H9 (cell line): ENCODE data around the gene FCER1G. TPM values are rescaled to one million over a fixed set of nuclear protein-coding genes. Genes with fewer than 3 reads are reported as not detected.

Experiments used
- DNase-seq: peaks from one replicate; pipeline ENCODE4 v3.0.0-alpha.2; 2017
- H2AFZ ChIP-seq: one replicate; pipeline ENCODE4 v1.6.1; 2013; ENCODE audit warnings: mild to moderate bottlenecking, low read length, control low read depth, moderate library complexity
- H2AK5ac ChIP-seq: 2 replicates; pipeline ENCODE4 v1.6.1; 2013; ENCODE audit warnings: low read length, control low read depth, mixed read lengths; ENCODE audit not compliant: insufficient read length
- H2BK120ac ChIP-seq: one replicate; pipeline ENCODE4 v1.6.1; 2013; ENCODE audit warnings: low read depth, mild to moderate bottlenecking, low read length, control low read depth, inconsistent platforms; ENCODE audit not compliant: poor library complexity, severe bottlenecking
- H2BK12ac ChIP-seq: 2 replicates; pipeline ENCODE4 v1.6.1; 2013; ENCODE audit warnings: low read length, control low read depth, mixed read lengths, low read depth; ENCODE audit not compliant: insufficient read length
- H2BK15ac ChIP-seq: 2 replicates; pipeline ENCODE4 v1.6.1; 2013; ENCODE audit warnings: low read depth, low read length, control low read depth
- H2BK20ac ChIP-seq: one replicate; pipeline ENCODE4 v1.6.1; 2013; ENCODE audit warnings: low read depth, mild to moderate bottlenecking, low read length, control low read depth, inconsistent platforms; ENCODE audit not compliant: poor library complexity, severe bottlenecking
- H2BK5ac ChIP-seq: 2 replicates; pipeline ENCODE4 v1.6.1; 2013; ENCODE audit warnings: low read length, control low read depth, mixed read lengths; ENCODE audit not compliant: insufficient read length
- H3K14ac ChIP-seq: 2 replicates; pipeline ENCODE4 v1.6.1; 2013; ENCODE audit warnings: low read length, control low read depth; ENCODE audit not compliant: insufficient read depth
- H3K18ac ChIP-seq: 2 replicates; pipeline ENCODE4 v1.6.1; 2013; ENCODE audit warnings: low read depth, mild to moderate bottlenecking, mixed read lengths, low read length, control low read depth; ENCODE audit not compliant: insufficient read length
- H3K23ac ChIP-seq: 2 replicates; pipeline ENCODE4 v1.6.1; 2013; ENCODE audit warnings: low read length, control low read depth, mixed read lengths, low read depth; ENCODE audit not compliant: insufficient read length
- H3K23me2 ChIP-seq: 2 replicates; pipeline ENCODE4 v1.6.1; 2013; ENCODE audit warnings: low read depth, mild to moderate bottlenecking, mixed read lengths, low read length, control low read depth; ENCODE audit not compliant: insufficient read length, poor library complexity, severe bottlenecking
- H3K27ac ChIP-seq: 2 replicates; pipeline ENCODE4 v1.5.1; 2013; ENCODE audit warnings: low read length, control low read depth, mixed read lengths, low read depth; ENCODE audit not compliant: insufficient read length
- H3K27me3 ChIP-seq: 2 replicates; pipeline ENCODE4 v1.6.1; 2013; ENCODE audit warnings: low read length, control low read depth, inconsistent platforms; ENCODE audit not compliant: insufficient read depth
- H3K4ac ChIP-seq: 2 replicates; pipeline ENCODE4 v1.6.1; 2013; ENCODE audit warnings: low read depth, mild to moderate bottlenecking, control low read depth, inconsistent platforms, low read length, moderate library complexity
- H3K4me1 ChIP-seq: 2 replicates; pipeline ENCODE4 v1.6.1; 2013; ENCODE audit warnings: low read length, control low read depth, inconsistent platforms; ENCODE audit not compliant: insufficient read depth
- H3K4me2 ChIP-seq: 2 replicates; pipeline ENCODE4 v1.6.1; 2013; ENCODE audit warnings: low read length, control low read depth, mixed read lengths; ENCODE audit not compliant: insufficient read length, insufficient read depth
- H3K56ac ChIP-seq: 2 replicates; pipeline ENCODE4 v1.6.1; 2013; ENCODE audit warnings: low read depth, mild to moderate bottlenecking, mixed read lengths, low read length, control low read depth; ENCODE audit not compliant: insufficient read length
- H3K79me1 ChIP-seq: 2 replicates; pipeline ENCODE4 v1.6.1; 2013; ENCODE audit warnings: low read depth, mild to moderate bottlenecking, moderate library complexity, low read length, control low read depth, inconsistent platforms; ENCODE audit not compliant: insufficient read depth, poor library complexity, severe bottlenecking
- H3K79me2 ChIP-seq: 2 replicates; pipeline ENCODE4 v1.6.1; 2013; ENCODE audit warnings: low read length, control low read depth, inconsistent platforms; ENCODE audit not compliant: insufficient read depth
- H3K9ac ChIP-seq: 2 replicates; pipeline ENCODE4 v1.6.1; 2013; ENCODE audit warnings: low read length, control low read depth, mixed read lengths; ENCODE audit not compliant: insufficient read length; ENCODE audit errors: extremely low read depth
- H3K9me3 ChIP-seq: one replicate; pipeline ENCODE4 v1.6.1; 2013; ENCODE audit warnings: low read depth, low read length, inconsistent platforms; ENCODE audit not compliant: control insufficient read depth
- H3T11ph ChIP-seq: one replicate; pipeline ENCODE4 v1.6.1; 2013; ENCODE audit warnings: mild to moderate bottlenecking, low read length, control low read depth, inconsistent platforms
- H4K20me1 ChIP-seq: one replicate; pipeline ENCODE4 v1.6.1; 2013; ENCODE audit not compliant: control insufficient read depth, insufficient read length, insufficient read depth
- H4K5ac ChIP-seq: 2 replicates; pipeline ENCODE4 v1.6.1; 2013; ENCODE audit warnings: low read depth, mild to moderate bottlenecking, mixed read lengths, low read length, control low read depth; ENCODE audit not compliant: insufficient read length
- H4K8ac ChIP-seq: replicated peaks from 2 replicates; pipeline ENCODE4 v1.6.1; 2013; ENCODE audit warnings: low read length, control low read depth, mixed read lengths, low read depth; ENCODE audit not compliant: insufficient read length
- H4K91ac ChIP-seq: 2 replicates; pipeline ENCODE4 v1.6.1; 2013; ENCODE audit warnings: low read depth, mild to moderate bottlenecking, moderate library complexity, mixed read lengths, low read length, control low read depth; ENCODE audit not compliant: insufficient read length
- H3K27ac Mint-ChIP-seq, 3 experiments: 2 replicates in 2 of 3; 3 replicates in 1 of 3; pipeline ENCODE4 v1.8.0; 2020 to 2021; ENCODE audit warnings: mixed read lengths in 3 of 3, mild to moderate bottlenecking in 1 of 3, moderate library complexity in 1 of 3
- H3K27me3 Mint-ChIP-seq: 2 replicates; pipeline ENCODE4 v1.8.0; 2021; ENCODE audit warnings: low read depth, mild to moderate bottlenecking, moderate library complexity, mixed read lengths
- H3K36me3 Mint-ChIP-seq, 3 experiments: 2 replicates in 2 of 3; 3 replicates in 1 of 3; pipeline ENCODE4 v1.8.0; 2020 to 2021; ENCODE audit warnings: low read depth in 3 of 3, mixed read lengths in 3 of 3; ENCODE audit not compliant: insufficient read depth in 1 of 3
- H3K4me1 Mint-ChIP-seq, 2 experiments: 2 replicates each; pipeline ENCODE4 v1.8.0; 2020; ENCODE audit warnings: mixed read lengths in 2 of 2
- H3K4me3 Mint-ChIP-seq, 2 experiments: 2 replicates in 1 of 2; 3 replicates in 1 of 2; pipeline ENCODE4 v1.8.0; 2020 to 2021; ENCODE audit warnings: mild to moderate bottlenecking in 2 of 2, mixed read lengths in 2 of 2, moderate library complexity in 1 of 2
- H3K9me3 Mint-ChIP-seq, 2 experiments: 2 replicates in 1 of 2; 3 replicates in 1 of 2; pipeline ENCODE4 v1.8.0; 2020; ENCODE audit warnings: mild to moderate bottlenecking in 2 of 2, mixed read lengths in 2 of 2, moderate library complexity in 1 of 2
- WGBS: extraction: QIAGEN DNeasy Blood & Tissue Kit; methylation state at CpG from one replicate; pipeline ENCODE4 v1.1.7; 2013; ENCODE audit warnings: missing lambda C conversion rate, low lambda C conversion rate, mixed read lengths; ENCODE audit not compliant: insufficient read length; ENCODE audit errors: extremely low coverage; 5-methylcytosine and 5-hydroxymethylcytosine counted together
- total RNA-seq: library from RNA; stranded (reverse); gene quantifications from 2 replicates; pipeline ENCODE4 v1.2.1, GENCODE V29; 2021
- TF ChIP-seq, protein P1 (sequence below): fragments of 200-600 bp; sonication (generic); conservative IDR thresholded peaks from 3 replicates; pipeline ENCODE4 v1.8.0; 2021; ENCODE audit warnings: antibody characterized with exemption, mild to moderate bottlenecking

The FCER1G gene
- total RNA-seq, 1 experiment from 2014 or later, result 0.90 TPM

DNA sequence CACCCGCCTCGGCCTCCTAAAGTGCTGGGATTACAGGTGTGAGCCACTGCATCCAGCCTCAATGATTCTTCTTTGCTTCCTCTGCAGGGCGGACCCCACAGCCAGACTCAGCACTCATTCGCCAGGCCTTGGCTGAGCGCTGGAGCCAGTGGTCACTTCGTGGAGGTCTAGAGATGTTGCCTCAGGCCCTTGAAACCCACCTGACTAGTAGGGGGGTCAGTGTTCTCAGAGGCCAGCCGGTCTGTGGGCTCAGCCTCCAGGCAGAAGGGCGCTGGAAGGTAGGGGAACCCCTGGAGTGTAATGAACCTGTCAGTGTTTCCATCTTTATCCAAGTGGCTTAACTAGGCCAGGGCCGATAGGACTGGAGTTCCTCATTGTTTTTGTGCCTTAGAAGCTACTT is 46.2 kb upstream of the FCER1G start:
- Histone ChIP-seq H2BK120ac (no peak overlapping the region), H4K91ac (no peak overlapping the region), H4K8ac (no peak overlapping the region), H3K79me1 (no peaks in the 10 kb centered on the region), H3K4ac (no peak overlapping the region), H3K27me3 (no peaks in the 10 kb centered on the region), H3K23ac (no peak overlapping the region), H2BK20ac (no peak overlapping the region), H3K23me2 (peaks cover 11% of the 10 kb centered on the region), H3T11ph (no peak overlapping the region), H3K9ac (no peak overlapping the region), H4K5ac (no peak overlapping the region), H3K79me2 (no peaks in the 10 kb centered on the region), H3K4me2 (no peak overlapping the region), H3K27ac (no peak overlapping the region), H4K20me1 (no peaks in the 10 kb centered on the region), H3K14ac (no peak overlapping the region), H2AFZ (no peak overlapping the region), H3K18ac (no peak overlapping the region), H2BK15ac (no peak overlapping the region), H2AK5ac (no peak overlapping the region), H3K9me3 (no peaks in the 10 kb centered on the region), H3K56ac (no peak overlapping the region), H3K4me1 (no peaks in the 10 kb centered on the region), H2BK12ac (no peak overlapping the region), H2BK5ac (no peak overlapping the region)
- peak overlapping the region in 1 of 2 experiments; percentile 90; a peak in 2 of 5 replicates for H3K4me3 Mint-ChIP-seq
- no peak for DNase-seq
- no peaks in the 10 kb centered on the region for H3K9me3 Mint-ChIP-seq
- peaks cover 14 to 22% of the 10 kb centered on the region in 2 experiments for H3K4me1 Mint-ChIP-seq
- no CpG with 5 or more reads among the region's 9 CpGs for WGBS
- TF ChIP-seq, protein P1, sequence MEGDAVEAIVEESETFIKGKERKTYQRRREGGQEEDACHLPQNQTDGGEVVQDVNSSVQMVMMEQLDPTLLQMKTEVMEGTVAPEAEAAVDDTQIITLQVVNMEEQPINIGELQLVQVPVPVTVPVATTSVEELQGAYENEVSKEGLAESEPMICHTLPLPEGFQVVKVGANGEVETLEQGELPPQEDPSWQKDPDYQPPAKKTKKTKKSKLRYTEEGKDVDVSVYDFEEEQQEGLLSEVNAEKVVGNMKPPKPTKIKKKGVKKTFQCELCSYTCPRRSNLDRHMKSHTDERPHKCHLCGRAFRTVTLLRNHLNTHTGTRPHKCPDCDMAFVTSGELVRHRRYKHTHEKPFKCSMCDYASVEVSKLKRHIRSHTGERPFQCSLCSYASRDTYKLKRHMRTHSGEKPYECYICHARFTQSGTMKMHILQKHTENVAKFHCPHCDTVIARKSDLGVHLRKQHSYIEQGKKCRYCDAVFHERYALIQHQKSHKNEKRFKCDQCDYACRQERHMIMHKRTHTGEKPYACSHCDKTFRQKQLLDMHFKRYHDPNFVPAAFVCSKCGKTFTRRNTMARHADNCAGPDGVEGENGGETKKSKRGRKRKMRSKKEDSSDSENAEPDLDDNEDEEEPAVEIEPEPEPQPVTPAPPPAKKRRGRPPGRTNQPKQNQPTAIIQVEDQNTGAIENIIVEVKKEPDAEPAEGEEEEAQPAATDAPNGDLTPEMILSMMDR, result no peak
- peaks cover 21 to 62% (median 59%) of the 10 kb centered on the region in 3 experiments; a peak in 6 of 7 replicates for H3K36me3 Mint-ChIP-seq
- no peak overlapping the region; a peak in 1 of 7 replicates for H3K27ac Mint-ChIP-seq
- H3K27me3 Mint-ChIP-seq, result no peaks in the 10 kb centered on the region; the same call in 1 of the 2 replicates
